Measurements from ENCODE around the gene OR2T35.

DNA sequence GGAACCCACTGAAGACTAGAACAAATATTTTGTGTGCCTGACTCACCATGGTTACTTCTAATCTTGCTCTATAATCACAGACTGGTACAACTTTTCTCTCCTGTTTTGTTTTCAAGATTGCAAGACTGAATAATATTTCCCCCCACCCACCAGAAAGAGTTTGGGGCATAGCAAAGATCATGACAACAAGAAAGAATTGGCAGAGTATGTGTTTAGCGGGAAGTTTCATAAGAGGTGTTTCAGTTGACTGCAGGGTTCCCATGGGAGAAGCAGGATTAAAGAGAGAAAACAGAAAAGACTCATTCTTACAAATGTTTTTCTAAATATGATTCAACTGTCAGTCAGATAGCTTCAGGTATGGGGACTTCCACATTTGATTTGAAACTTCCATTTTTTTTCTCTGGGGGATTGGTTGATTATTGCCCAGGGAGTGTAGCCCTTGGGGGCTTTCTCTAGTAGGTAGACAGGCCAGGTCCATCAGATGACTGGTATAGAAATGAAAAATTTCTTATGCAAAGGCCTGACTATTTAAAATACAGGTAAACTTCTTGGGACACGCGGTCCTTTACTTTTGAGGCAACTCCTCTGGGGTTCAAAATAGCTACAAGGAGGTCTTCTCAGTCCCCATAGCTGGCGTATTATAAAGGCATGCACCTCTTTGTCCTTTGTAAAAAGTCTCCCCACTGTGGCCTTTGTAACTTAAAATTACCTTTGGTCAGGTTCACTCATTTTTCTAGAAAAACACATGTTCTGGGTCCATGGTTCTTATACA, 43.6 kb upstream of the OR2T35 start:
- TF ChIP-seq, protein P1, sequence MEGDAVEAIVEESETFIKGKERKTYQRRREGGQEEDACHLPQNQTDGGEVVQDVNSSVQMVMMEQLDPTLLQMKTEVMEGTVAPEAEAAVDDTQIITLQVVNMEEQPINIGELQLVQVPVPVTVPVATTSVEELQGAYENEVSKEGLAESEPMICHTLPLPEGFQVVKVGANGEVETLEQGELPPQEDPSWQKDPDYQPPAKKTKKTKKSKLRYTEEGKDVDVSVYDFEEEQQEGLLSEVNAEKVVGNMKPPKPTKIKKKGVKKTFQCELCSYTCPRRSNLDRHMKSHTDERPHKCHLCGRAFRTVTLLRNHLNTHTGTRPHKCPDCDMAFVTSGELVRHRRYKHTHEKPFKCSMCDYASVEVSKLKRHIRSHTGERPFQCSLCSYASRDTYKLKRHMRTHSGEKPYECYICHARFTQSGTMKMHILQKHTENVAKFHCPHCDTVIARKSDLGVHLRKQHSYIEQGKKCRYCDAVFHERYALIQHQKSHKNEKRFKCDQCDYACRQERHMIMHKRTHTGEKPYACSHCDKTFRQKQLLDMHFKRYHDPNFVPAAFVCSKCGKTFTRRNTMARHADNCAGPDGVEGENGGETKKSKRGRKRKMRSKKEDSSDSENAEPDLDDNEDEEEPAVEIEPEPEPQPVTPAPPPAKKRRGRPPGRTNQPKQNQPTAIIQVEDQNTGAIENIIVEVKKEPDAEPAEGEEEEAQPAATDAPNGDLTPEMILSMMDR (IDR thresholded peaks at IDR 0.05): no peak
- TF ChIP-seq EP300 (IDR thresholded peaks at IDR 0.05): no peak
